GM21390 (cell line): Measurements from ENCODE around the gene DUXB.

Experiments
- ATAC-seq: cut with Tn5 transposase; IDR thresholded peaks from one replicate; pipeline ENCODE4 v1.9.1; 2021; ENCODE audit not compliant: unreplicated experiment

The DUXB gene

GRCh38 chr16:75660726-75661302, 40.4 kb downstream of the DUXB start:
- no peak for ATAC-seq

DNA sequence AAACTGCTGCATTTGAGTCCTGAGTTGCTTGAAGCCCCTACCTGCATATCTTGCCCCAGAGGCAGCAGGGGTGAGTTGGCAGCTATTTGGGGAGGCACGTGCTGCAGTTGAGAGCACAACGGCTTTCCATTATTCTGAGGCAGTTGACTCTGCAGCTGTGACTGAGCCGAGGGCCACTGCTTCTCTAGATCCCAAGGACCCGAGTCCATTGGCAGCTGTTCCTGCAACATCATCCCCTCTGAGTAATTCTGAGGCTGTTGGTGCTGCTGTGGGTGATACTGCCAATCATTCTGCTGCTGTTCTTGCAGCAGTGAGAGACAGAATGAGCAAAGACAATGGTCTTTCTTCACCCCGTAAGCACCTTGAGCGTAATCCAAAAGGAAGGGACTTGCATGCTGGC, 40.9 kb downstream of the DUXB start:
- no peak for ATAC-seq

- ATAC-seq: no peak
These were observed 43.1 kb downstream of the DUXB start for GRCh38 chr16:75658175-75658574.

GRCh38 chr16:75653922-75654321, 47.3 kb downstream of the DUXB start:
- ATAC-seq: no peak

DNA sequence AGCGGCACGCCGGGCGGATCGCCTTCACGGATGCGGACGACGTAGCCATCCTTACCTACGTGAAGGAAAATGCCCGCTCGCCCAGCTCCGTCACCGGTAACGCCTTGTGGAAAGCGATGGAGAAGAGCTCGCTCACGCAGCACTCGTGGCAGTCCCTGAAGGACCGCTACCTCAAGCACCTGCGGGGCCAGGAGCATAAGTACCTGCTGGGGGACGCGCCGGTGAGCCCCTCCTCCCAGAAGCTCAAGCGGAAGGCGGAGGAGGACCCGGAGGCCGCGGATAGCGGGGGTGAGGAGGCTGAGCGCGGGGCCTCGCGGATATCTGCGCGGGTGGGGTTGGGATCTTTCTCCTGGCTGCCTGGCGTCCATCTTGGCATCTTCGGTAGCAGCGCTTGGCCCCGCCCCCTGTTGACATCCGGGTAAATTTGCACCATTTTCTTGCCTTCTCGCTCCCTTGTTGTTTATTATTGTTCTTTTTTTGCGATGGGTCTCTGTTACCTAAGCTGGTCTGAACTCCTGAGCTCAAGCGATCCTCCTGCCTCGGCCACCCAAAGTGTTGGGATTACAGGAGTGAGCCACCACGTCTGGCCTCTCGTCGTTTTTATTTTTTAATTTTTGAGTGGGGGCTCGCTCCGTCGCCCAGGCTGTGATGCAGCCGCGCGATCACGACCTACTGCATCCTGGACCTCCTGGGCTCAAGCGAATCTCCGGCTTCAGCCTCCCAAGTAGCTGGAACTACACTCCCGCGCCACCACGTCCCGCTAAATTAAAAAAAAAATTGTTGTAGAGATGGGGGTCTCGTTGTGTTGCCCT, 52.8 kb downstream of the DUXB start:
- peak; percentile 29 for ATAC-seq

DNA sequence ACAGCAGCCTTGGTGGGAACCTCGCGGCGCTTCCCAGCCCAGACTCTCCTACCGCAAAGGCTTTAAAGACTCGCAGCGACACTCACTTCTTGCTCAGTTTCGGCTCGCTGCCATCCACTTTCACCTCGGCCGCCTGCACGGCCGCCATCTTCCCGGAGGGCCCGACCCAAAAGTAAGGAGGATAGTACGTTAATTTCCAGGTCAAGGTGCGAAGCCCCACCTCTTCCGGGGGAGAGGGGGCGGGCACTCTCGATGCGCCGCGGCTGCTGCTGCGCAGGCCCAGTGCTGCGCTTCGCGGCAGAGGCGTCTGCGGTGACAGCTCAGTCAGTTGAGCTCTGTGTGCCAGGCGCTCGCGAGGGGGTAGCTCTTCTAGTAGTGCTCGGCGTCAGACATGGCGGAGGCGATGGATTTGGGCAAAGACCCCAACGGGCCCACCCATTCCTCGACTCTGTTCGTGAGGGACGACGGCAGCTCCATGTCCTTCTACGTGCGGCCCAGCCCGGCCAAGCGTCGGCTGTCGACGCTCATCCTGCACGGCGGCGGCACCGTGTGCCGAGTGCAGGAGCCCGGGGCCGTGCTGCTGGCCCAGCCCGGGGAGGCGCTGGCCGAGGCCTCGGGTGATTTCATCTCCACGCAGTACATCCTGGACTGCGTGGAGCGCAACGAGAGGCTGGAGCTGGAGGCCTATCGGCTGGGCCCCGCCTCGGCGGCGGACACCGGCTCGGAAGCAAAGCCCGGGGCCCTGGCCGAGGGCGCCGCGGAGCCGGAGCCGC, 53.6 kb downstream of the DUXB start, which contains the start of the genes KARS1 and TERF2IP:
Gene KARS1, minus strand, starts transcription at position 174 of the 773 bp plus-strand sequence. Its CDS starts 26 bp downstream, at position 148.
Gene TERF2IP, plus strand, starts transcription at position 282 of the 773 bp plus-strand sequence. Its CDS starts 110 bp downstream, at position 392.
- peak; percentile 82 for ATAC-seq

DNA sequence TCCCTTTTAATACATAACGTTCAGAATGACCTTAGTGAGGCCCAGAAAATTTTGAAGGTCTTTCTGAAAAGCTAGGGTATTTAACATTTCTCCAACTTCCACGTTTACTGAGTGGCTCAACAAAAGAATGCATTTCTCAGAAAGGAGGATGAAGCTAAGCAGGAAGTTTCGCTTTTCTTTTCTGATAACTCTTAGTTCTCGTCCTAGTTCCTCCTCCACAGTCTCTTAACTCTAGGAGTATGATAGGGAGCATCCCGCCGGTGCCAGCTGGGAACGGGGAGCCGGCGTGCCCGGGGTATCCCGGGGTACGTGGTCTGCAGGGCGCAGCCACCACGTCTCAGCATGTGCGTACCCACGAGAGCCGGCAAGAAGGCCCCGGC, 54.2 kb downstream of the DUXB start:
- peak; percentile 21 for ATAC-seq

- no peak for ATAC-seq
These were observed 56.8 kb downstream of the DUXB start for GRCh38 chr16:75644240-75645012.
